Measurements from ENCODE around the gene DSCAML1. TPM values are rescaled to one million over a fixed set of nuclear protein-coding genes. Genes with fewer than 3 reads are reported as not detected.
"Not testable (repeated sequence)": the region's sequence is repeated elsewhere in the genome, so short reads cannot be mapped to it uniquely, and the experiment has no call there.

The DSCAML1 gene
- total RNA-seq, 1 donor from 2014 or later: not detected

GRCh38 chr11:117819096-117820040 lies 22.4 kb upstream of the DSCAML1 start:
- no peak for DNase-seq (ENCODE audit: low read depth, low spot score)

GRCh38 chr11:117818041-117818873 lies 21.2 kb upstream of the DSCAML1 start:
- peak; percentile 37 for DNase-seq (ENCODE audit: low read depth, low spot score)

DNA sequence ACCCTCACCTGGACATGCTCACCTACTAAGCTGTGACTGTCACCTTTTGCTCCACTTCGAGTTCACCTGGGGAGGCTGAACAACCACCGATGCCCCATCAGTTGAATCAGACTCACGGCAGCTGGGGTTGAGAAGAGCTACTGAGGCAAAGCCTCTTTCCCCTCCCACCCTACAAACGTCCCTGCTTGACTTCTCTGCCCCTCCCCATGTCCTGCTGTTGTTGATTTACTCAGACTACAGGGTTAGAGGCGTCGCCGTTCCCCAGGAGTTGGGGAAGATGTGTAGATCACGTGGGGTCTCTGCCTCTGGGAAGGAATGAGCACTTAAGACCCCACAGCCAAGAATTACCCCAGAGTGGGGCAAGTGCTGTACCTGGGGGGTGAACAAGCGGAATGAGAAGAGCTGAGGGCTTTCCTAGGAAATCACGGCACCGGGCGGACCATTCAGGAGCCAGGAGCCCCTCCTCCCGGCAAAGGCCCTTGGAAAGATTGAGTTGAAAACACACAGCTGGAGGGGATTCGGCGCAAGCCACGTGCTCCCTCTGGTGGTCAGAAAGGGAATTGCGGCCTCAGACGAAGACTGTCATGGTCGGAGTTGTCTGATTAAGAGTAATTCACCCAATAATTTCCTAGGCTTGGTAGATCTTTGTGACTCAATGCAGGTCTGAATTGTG lies 20.5 kb upstream of the DSCAML1 start:
- peak; percentile 49 for DNase-seq (ENCODE audit: low read depth, low spot score)

- no peak for DNase-seq (ENCODE audit: low read depth, low spot score)
These were observed 19.9 kb upstream of the DSCAML1 start for GRCh38 chr11:117816846-117817367.

DNA sequence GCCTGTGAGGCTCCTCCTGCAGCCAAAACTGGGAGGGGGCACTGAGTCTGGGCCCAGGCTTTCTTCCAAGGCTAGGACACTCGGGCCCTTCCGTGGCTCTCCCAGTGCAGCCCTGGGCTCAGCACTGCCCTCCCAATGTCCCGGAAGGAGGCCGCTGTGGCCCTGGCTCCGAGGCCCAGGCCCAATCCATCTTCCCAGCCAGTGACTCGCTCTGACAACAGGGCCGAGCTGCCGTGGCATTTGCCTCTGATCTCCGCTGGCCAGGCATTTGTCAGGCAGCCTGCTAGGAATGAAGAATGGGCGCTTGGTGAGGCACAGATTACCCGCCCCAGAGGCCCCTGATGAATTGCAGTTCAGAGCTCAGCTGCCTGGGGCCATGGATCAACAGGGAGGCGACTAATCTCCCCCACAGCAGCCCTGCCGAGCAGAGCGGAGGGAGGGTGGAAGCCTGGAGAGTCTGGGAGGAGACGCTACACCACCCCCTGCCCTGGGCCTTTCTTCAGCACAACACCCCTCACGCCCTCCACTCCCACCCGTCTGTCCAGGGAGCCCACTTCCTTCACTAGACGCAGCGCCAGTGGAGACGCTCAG lies 19.2 kb upstream of the DSCAML1 start:
- no peak for DNase-seq (ENCODE audit: low read depth, low spot score)

DNA sequence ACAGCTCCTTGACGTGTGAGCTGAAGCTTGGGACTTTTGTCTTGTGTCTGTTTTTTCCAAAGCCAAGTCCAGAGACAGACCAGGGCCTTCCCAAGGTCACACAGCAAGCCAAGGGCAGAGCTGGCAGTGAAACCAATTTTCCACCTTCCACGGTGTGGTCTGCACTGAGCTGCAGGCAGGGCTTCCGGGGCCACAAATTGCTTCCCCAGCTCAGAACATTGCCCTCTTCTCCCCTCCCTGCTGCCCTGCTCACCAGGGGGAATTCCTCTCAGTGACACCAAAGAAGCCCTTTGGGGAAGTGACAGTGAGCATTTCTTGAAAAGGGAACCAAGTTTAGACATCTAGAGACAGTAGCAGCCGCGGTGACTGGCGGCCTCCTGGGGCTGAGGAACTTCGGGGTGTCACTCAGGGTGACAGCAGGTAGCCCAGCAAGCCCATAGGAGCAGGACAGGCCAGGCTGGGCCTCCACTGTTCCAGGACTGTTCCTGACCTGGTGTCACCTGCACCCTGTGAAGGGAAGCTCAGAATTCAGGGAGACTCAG lies 18.3 kb upstream of the DSCAML1 start:
- no peak for DNase-seq (ENCODE audit: low read depth, low spot score)

GRCh38 chr11:117814766-117815261 lies 17.8 kb upstream of the DSCAML1 start:
- DNase-seq (ENCODE audit: low read depth, low spot score): no peak

DNA sequence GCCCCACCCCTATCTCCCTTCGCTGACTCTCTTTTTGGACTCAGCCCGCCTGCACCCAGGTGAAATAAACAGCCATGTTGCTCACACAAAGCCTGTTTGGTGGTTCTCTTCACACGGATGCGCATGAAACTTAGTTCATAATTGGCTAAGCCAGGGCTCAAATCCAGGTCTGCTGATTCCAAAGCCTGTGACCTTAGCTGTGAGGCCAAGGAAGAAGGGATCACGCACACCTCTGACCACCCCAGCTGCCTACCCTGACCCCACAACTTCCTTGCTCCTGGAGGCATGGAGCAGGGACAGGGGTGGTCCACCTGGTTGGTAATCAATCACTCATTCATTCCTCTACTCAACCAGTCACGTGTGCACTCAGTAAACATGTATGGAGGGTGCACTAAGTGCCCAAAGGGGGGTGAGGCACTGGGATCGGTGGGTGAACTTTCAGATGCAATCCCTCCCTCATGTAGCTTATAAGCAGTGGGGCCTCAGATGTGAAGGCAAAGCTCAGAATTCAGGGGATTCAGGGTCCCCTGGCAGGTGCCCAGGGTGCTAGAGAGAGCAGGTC lies 17.3 kb upstream of the DSCAML1 start:
- no peak for DNase-seq (ENCODE audit: low read depth, low spot score)

- not testable (repeated sequence) for DNase-seq (ENCODE audit: low read depth, low spot score)
These were observed 13.0 kb upstream of the DSCAML1 start for GRCh38 chr11:117810056-117810451.

GRCh38 chr11:117809236-117810055 lies 12.4 kb upstream of the DSCAML1 start:
- no peak for DNase-seq (ENCODE audit: low read depth, low spot score)

- DNase-seq (ENCODE audit: low read depth, low spot score): no peak
These were observed 11.8 kb upstream of the DSCAML1 start for GRCh38 chr11:117808784-117809183.

DNA sequence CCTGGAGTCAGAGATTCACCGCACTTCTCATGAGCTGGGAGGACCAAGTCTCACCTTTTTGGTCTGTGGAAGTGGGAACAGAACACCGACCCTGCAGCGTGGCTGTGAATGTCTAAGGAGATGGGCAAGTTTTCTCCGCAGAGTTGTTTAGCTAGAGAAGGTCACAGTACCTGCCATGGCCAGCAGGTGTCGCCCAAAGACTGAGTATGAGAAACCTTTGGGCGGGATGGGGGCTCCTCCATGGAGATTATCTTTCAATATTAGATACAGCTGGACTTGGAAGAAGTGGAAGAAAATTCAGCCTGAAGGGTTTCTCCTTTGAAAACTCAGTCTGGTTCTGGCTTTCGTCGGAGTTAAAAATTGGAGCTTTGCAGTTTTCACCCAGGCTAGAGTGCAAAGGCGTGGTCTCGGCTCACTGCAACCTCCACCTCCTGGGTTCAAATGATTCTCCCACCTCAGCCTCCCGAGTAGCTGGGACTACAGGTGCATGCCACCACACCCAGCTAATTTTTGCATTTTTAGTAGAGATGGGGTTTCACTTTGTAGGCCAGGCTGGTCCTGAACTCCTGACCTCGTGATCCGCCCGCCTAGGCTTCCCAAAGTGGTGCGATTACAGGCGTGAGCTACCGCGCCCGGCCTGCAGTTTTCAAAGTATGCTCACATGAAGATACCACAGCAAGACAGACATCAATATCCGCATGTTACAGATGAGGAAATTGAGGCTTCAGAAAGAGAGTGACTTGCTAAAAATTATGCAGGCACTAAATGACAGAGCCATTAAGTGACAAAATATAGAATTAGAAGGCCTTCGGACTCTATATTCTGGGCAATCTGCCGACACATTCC lies 10.7 kb upstream of the DSCAML1 start:
- DNase-seq (ENCODE audit: low read depth, low spot score): no peak

DNA sequence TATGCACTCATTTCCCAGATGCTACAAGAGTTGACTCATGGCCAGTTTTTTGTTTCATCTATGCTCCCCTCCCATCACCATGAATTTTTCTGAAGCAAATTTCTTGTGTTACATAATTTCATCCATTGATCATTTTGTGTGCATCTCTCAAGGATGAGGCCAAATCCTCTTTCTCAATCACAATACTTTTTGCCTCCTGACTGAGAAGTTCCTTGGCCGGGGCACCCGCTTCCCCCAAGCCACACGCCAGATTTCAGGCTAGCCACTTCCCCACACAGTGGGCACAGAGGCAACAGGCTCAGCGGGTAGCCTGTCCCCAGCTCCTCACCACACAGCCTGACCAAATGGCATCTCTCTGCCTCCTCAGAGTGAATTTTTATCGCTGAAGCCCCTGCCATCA lies 9.8 kb upstream of the DSCAML1 start:
- DNase-seq (ENCODE audit: low read depth, low spot score): no peak

GRCh38 chr11:117805045-117805444 lies 8.0 kb upstream of the DSCAML1 start:
- DNase-seq (ENCODE audit: low read depth, low spot score): no peak

- no peak for DNase-seq (ENCODE audit: low read depth, low spot score)
These were observed 6.9 kb upstream of the DSCAML1 start for GRCh38 chr11:117803896-117804295.

DNA sequence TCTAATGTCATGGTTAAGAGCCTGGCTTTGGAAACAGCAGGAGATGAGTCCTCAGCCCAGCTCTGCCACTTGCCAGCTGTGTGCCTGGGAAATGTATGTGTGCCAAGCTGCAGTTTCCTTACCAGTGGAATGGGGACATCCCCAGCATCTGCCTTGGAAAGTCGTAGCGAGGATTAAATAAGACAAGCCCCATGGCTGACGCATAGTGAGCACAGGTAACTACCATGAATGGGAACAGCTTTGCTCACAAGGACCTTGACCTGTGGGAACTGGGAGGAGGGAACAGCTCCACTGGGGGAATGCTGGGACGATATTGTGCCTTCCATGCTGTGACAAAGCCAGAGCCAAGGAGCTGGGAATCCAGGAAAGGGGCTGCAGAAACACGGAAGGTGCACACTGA lies 2.6 kb upstream of the DSCAML1 start:
- DNase-seq (ENCODE audit: low read depth, low spot score): no peak

DNA sequence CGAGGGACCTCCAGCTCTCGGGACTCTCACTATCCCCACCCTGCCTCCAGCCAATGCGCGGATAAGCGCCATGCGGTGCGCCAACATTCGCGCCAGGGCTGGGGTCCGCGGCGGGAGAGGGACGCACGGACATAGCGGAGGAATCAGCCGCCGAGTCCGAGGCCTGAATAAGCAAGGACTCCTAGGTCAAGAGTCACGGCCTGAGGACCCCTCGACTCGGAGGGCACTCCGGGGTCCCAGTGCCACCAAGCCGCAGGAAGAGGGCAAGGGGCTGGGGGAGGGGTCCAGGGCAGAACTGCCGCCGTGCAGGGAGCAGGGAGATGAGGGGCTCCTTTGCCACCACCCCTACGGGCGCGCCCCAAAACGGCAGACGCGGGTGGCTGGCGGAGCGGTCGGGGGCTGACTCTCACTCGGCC lies 552 bp downstream of the DSCAML1 start:
- DNase-seq (ENCODE audit: low read depth, low spot score): no peak

DNA sequence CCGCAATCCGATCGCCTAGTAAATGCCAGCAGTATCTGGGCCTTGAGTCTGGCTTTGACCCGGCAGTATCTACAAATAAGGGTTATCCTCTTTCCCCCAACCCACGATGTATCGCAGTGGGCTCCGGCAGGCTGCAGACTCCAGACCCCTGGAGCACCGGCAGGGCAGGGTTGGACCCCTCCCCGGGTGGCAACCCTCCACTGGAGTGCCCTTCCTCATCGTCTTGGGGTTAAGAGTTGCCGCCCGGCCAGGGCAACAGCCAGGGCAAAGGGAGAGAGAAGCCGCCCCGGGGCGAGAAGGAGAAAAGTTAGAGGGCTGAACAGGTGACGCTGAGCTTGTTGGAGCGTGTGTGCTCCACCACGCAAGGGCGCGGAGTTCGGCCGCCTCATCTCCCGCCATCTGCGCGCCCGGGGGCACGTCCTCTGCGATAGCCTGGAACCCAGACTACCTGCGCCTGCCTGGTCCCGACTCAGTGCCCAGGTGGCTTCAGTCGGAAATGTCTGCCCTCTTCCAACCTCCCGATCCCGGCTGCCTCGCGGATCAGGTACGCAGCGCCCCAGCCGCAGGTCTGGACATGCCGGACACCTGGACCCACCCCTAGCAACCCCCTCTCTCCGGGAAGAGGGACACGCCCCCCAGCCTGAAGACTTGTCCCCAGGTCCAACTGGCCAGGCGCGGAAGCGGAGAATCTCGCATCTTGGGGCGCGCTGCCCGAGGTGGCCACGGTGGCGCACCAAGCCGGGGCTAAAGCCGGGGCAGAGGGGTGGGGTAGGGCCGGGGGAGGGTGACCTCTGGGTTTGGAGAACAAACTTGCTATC lies 1.2 kb downstream of the DSCAML1 start:
- DNase-seq (ENCODE audit: low read depth, low spot score): no peak
